A549 (cell line): ENCODE data around the gene CD109. TPM values are rescaled to one million over a fixed set of nuclear protein-coding genes. Genes with fewer than 3 reads are reported as not detected.

ENCODE experiments used
- ATAC-seq, 2 experiments: fragments of 200-7000 bp in 1 of 2; fragments of >200 bp in 1 of 2; cut with Nextera tagmentation in 1 of 2; cut with Tn5 transposase in 1 of 2; 3 replicates each; pipeline versions ENCODE4 v1.8.0 to v1.9.1; 2018 to 2020; ENCODE audit warnings: mild to moderate bottlenecking in 1 of 2, moderate library complexity in 1 of 2
- CTCF ChIA-PET: fragments of 300-600 bp; sonication (Branson Sonifier 250); formaldehyde crosslinking; extraction: SDS; loops from one replicate; lab custom pipeline; 2021; ENCODE audit warnings: antibody characterized with exemption, inconsistent platforms; lab: Yijun Ruan, JAX
- POLR2A ChIA-PET: fragments of 350-600 bp; formaldehyde crosslinking; extraction: SDS; loops from one replicate; lab custom pipeline; 2021; ENCODE audit warnings: antibody characterized with exemption, inconsistent platforms; lab: Yijun Ruan, JAX
- DNase-seq, 2 experiments: peaks; one replicate each; pipeline versions ENCODE4 v3.0.0 to v3.0.0-alpha.2; 2011 to 2016; ENCODE audit warnings: low read depth in 1 of 2, low spot score in 1 of 2
- FAIRE-seq: peaks from 2 replicates; lab custom pipeline; 2011; peaks lifted over from hg19 to GRCh38; lab: Jason Lieb, UNC
- H3K27ac ChIP-seq, 2 experiments: fragments of >200 bp; sonication (Bioruptor Twin); formaldehyde crosslinking; 3 replicates each; pipeline ENCODE4 v1.5.1; 2016 to 2017
- H3K4me1 ChIP-seq: fragments of >200 bp; sonication (Bioruptor Twin); formaldehyde crosslinking; 3 replicates; pipeline ENCODE4 v1.6.1; 2016
- H3K4me2 ChIP-seq: fragments of >200 bp; sonication (Bioruptor Twin); formaldehyde crosslinking; 3 replicates; pipeline ENCODE4 v1.6.1; 2016
- H3K4me3 ChIP-seq: fragments of >200 bp; sonication (Bioruptor Twin); formaldehyde crosslinking; 3 replicates; pipeline ENCODE4 v1.5.1; 2016
- H3K9me3 ChIP-seq: fragments of >200 bp; sonication (Bioruptor Twin); formaldehyde crosslinking; 3 replicates; pipeline ENCODE4 v1.6.1; 2016
- CEBPB ChIP-seq, 2 experiments: fragments of >200 bp in 1 of 2; sonication (Bioruptor Twin) in 1 of 2; formaldehyde crosslinking in 1 of 2; IDR thresholded peaks; 2 replicates each; pipeline ENCODE4 v1.6.1; 2012 to 2016
- CHD2 ChIP-seq: fragments of 150-350 bp; IDR thresholded peaks from 2 replicates; pipeline ENCODE4 v1.6.1; 2014; ENCODE audit warnings: low read length; ENCODE audit not compliant: partially characterized antibody
- EHF ChIP-seq: fragments of 250-450 bp; sonication (Bioruptor Pico); IDR thresholded peaks from 2 replicates; pipeline ENCODE4 v1.5.0; 2020; ENCODE audit warnings: mild to moderate bottlenecking
- ESRRA ChIP-seq: fragments of 150-350 bp; IDR thresholded peaks from 2 replicates; pipeline ENCODE4 v1.6.1; 2014; ENCODE audit warnings: mild to moderate bottlenecking, low read length, borderline replicate concordance
- GATA3 ChIP-seq: IDR thresholded peaks from 2 replicates; pipeline ENCODE4 v1.6.1; 2012; ENCODE audit warnings: borderline replicate concordance
- MAFK ChIP-seq: fragments of 450-650 bp; IDR thresholded peaks from 2 replicates; pipeline ENCODE4 v1.6.1; 2014; ENCODE audit not compliant: partially characterized antibody
- MAZ ChIP-seq: fragments of 150-350 bp; IDR thresholded peaks from 2 replicates; pipeline ENCODE4 v1.6.1; 2014; ENCODE audit warnings: antibody characterized with exemption, low read depth, low read length, borderline replicate concordance
- MYC ChIP-seq: IDR thresholded peaks from 2 replicates; pipeline ENCODE4 v1.6.1; 2012; ENCODE audit warnings: mild to moderate bottlenecking, inconsistent platforms, low read length, improper control_type of control experiment, borderline replicate concordance
- NFE2L2 ChIP-seq: fragments of 150-350 bp; conservative IDR thresholded peaks from 2 replicates; pipeline ENCODE4 v1.6.1; 2014; ENCODE audit warnings: low read length
- PHF8 ChIP-seq: fragments of 200-600 bp; sonication (generic); IDR thresholded peaks from 2 replicates; pipeline ENCODE4 v1.6.1; 2016; ENCODE audit warnings: low read depth, mild to moderate bottlenecking, antibody characterized with exemption, moderate library complexity, borderline replicate concordance
- RAD21 ChIP-seq, 2 experiments: fragments of >200 bp in 1 of 2; sonication (Bioruptor Twin) in 1 of 2; formaldehyde crosslinking in 1 of 2; IDR thresholded peaks in 1 of 2; conservative IDR thresholded peaks in 1 of 2; 2 replicates in 1 of 2; 3 replicates in 1 of 2; pipeline ENCODE4 v1.6.1; 2012 to 2018; ENCODE audit warnings: inconsistent platforms in 1 of 2
- RCOR1 ChIP-seq: fragments of 150-350 bp; IDR thresholded peaks from 2 replicates; pipeline ENCODE4 v1.6.1; 2014; ENCODE audit warnings: antibody characterized with exemption, low read length, low read depth
- RNF2 ChIP-seq: fragments of 200-600 bp; sonication (generic); IDR thresholded peaks from 2 replicates; pipeline ENCODE4 v1.6.1; 2016; ENCODE audit warnings: low read depth, mild to moderate bottlenecking, antibody characterized with exemption, moderate library complexity, borderline replicate concordance
- SMC3 ChIP-seq: fragments of >200 bp; sonication (Bioruptor Twin); formaldehyde crosslinking; IDR thresholded peaks from 3 replicates; pipeline ENCODE4 v1.6.1; 2018; ENCODE audit warnings: inconsistent platforms
- TFCP2L1 ChIP-seq: fragments of 250-450 bp; sonication (Bioruptor Pico); IDR thresholded peaks from 2 replicates; pipeline ENCODE4 v1.5.0; 2021; ENCODE audit warnings: mild to moderate bottlenecking
- ZC3H11A ChIP-seq: fragments of 450-650 bp; IDR thresholded peaks from 2 replicates; pipeline ENCODE4 v1.6.1; 2014; ENCODE audit warnings: antibody characterized with exemption, mild to moderate bottlenecking
- ZSCAN20 ChIP-seq: fragments of 250-450 bp; sonication (Bioruptor Pico); IDR thresholded peaks from 2 replicates; pipeline ENCODE4 v1.8.0; 2022; ENCODE audit warnings: mild to moderate bottlenecking, moderate library complexity
- WGBS: methylation state at CpG from one replicate; pipeline ENCODE4 v1.1.6; 2017; ENCODE audit errors: missing lambda C conversion rate; 5-methylcytosine and 5-hydroxymethylcytosine counted together
- polyA plus RNA-seq, 4 experiments: library from polyadenylated mRNA; depleted of rRNA in 3 of 4; stranded (reverse); fragments of >200 nt; fragmentation: RNase III in 1 of 4; extraction: RNeasy Plus Mini Kit Qiagen cat#74134 plus additional on column Dnase treatment in 1 of 4; gene quantifications; 2 replicates in 3 of 4; 3 replicates in 1 of 4; pipeline ENCODE4 v1.2.3, GENCODE V29; 2011 to 2017
- TF ChIP-seq, protein P1 (sequence below): IDR thresholded peaks from 2 replicates; pipeline ENCODE4 v1.6.1; 2012; ENCODE audit warnings: low read depth, borderline replicate concordance
- TF ChIP-seq, protein P2 (sequence below): fragments of 250-450 bp; sonication (Bioruptor Pico); IDR thresholded peaks from 2 replicates; pipeline ENCODE4 v1.5.0; 2021; ENCODE audit warnings: mild to moderate bottlenecking, moderate library complexity, borderline replicate concordance
- TF ChIP-seq, protein P3 (sequence below): IDR thresholded peaks from 2 replicates; pipeline ENCODE4 v1.6.1; 2012

The CD109 gene
- polyA plus RNA-seq, 2 of the 4 experiments (the other 2 are of a cell fraction), result 18.3 to 56.7 TPM

DNA sequence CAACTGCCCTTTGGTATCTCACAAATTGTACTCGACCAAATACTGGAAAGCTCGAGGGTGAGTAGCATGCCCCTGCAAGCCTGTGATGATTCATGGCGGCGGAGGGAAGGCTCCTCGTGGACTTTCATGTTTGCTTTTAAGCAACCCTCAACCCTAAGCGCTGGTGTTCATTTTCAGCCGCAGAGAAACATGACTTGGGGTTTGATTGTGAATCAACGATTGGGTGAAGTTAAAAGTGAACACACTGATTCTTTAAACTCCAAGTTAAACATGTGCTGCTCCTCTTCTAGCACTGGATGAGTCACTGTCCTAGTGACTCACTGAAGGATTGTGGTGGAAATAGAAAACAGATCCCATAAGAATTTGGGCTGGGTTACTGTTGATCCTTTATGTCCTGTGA lies 8.3 kb downstream of the CD109 start (continued):
- TF ChIP-seq, protein P1, sequence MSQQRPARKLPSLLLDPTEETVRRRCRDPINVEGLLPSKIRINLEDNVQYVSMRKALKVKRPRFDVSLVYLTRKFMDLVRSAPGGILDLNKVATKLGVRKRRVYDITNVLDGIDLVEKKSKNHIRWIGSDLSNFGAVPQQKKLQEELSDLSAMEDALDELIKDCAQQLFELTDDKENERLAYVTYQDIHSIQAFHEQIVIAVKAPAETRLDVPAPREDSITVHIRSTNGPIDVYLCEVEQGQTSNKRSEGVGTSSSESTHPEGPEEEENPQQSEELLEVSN, result peak; percentile 64; the same call in 1 of the 2 replicates
- TF ChIP-seq CHD2 (no peak), CEBPB (IDR thresholded peaks at IDR 0.05) (peak in 1 of 2 experiments; percentile 65; a peak in 2 of 4 replicates), SMC3 (no peak)
- TF ChIP-seq, protein P2, sequence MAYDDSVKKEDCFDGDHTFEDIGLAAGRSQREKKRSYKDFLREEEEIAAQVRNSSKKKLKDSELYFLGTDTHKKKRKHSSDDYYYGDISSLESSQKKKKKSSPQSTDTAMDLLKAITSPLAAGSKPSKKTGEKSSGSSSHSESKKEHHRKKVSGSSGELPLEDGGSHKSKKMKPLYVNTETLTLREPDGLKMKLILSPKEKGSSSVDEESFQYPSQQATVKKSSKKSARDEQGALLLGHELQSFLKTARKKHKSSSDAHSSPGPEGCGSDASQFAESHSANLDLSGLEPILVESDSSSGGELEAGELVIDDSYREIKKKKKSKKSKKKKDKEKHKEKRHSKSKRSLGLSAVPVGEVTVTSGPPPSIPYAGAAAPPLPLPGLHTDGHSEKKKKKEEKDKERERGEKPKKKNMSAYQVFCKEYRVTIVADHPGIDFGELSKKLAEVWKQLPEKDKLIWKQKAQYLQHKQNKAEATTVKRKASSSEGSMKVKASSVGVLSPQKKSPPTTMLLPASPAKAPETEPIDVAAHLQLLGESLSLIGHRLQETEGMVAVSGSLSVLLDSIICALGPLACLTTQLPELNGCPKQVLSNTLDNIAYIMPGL (CRISPR knock-in tag), result no peak

DNA sequence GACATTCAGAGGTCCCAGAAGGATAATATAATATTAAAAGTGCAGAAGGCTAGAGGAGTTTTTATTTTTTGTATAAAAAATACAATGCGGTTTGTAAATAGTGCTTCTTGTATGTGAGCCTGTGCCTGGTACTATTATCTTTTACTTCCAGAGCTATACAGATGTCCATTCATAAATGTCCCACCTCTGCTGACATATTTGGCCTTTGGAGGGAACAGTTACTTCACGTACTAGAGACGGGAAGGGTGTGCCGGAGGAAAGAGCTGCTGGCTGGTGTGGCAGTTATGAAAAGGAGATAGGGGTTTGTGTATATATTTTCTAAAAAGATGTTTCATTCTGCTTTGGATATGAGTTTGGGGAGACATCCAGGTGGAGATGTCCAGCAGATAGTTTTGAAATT lies 8.8 kb downstream of the CD109 start:
- ChIA-PET CTCF (interaction anchor here (1.1 to 1.5 kb wide), 2 partner anchors 9 to 28 kb away, joined by 4 to 8 read pairs; no protein-coding TSS in a partner anchor), POLR2A (interaction anchor here (1.5 to 1.6 kb wide), 2 partner anchors 10 to 50 kb away, joined by 3 read pairs; no protein-coding TSS in a partner anchor)
- 58% methylated on average over 4 of the region's 4 CpGs for WGBS
- Histone ChIP-seq H3K4me3 (no peak overlapping the region; the same call in 2 of the 3 replicates), H3K4me2 (peak overlapping the region; percentile 73), H3K27ac (peak overlapping the region; percentile 90 to 95), H3K9me3 (no peaks in the 10 kb centered on the region), H3K4me1 (peaks cover 32% of the 10 kb centered on the region)
- no peak for TF ChIP-seq RNF2
- TF ChIP-seq MAFK, result no peak
- TF ChIP-seq CHD2, result no peak
- no peak for TF ChIP-seq TFCP2L1 (CRISPR knock-in tag)
- no peak for TF ChIP-seq ZSCAN20
- no peak for TF ChIP-seq ESRRA
- TF ChIP-seq EHF, result no peak
- TF ChIP-seq GATA3, result no peak
- TF ChIP-seq SMC3, result no peak
- TF ChIP-seq NFE2L2, result no peak
- TF ChIP-seq RCOR1, result no peak
- no peak for TF ChIP-seq RAD21 (conservative IDR thresholded peaks at IDR 0.05 in 1 of 2, IDR thresholded peaks at IDR 0.05 in 1 of 2)
- TF ChIP-seq MYC, result no peak
- no peak for TF ChIP-seq ZC3H11A
- DNase-seq (no peak), ATAC-seq (0 out of 6 replicates have a peak, but pooled peaks of 1 of the 2 experiments have one; percentile 26), FAIRE-seq (no peak)

DNA sequence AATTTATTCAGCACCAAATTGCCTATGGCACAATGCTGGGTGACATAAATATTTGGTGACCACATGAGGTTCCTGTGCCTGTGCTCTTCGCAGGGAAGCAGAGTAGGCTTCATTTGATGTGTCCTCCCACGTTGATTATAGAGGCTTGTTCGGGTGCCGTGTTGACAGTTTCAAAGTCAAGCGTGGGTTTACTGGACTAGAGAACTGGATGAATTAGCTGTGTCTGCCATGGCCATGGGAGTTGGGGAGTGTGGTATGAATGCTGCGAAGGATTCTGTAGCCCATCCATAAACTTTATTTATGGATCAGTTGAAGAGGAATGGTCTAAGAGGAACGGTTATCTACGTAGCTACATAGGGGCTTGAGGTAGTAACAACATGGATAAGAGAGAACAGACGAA lies 11.0 kb downstream of the CD109 start:
- Histone ChIP-seq H3K4me2 (no peak overlapping the region), H3K4me3 (no peak overlapping the region)
- FAIRE-seq, result no peak
- 97% methylated on average over 9 of the region's 9 CpGs for WGBS
- TF ChIP-seq PHF8 (no peak), MAFK (no peak), MAZ (no peak)
- TF ChIP-seq, protein P3, sequence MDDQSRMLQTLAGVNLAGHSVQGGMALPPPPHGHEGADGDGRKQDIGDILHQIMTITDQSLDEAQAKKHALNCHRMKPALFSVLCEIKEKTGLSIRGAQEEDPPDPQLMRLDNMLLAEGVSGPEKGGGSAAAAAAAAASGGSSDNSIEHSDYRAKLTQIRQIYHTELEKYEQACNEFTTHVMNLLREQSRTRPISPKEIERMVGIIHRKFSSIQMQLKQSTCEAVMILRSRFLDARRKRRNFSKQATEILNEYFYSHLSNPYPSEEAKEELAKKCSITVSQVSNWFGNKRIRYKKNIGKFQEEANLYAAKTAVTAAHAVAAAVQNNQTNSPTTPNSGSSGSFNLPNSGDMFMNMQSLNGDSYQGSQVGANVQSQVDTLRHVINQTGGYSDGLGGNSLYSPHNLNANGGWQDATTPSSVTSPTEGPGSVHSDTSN, result no peak
- TF ChIP-seq, all 56 proteins: peak for 0
- POLR2A ChIA-PET, result no interaction called here
- Histone ChIP-seq H3K4me1 (peaks cover 42% of the 10 kb centered on the region), H3K9me3 (no peaks in the 10 kb centered on the region), H3K27ac (peak overlapping the region in 1 of 2 experiments; percentile 17; a peak in 1 of 6 replicates)
- no peak for ATAC-seq
- CTCF ChIA-PET, result interaction anchor here (0.5 to 1.9 kb wide), 5 partner anchors 10 to 1503 kb away, joined by 3 to 9 read pairs (median 3); partner anchors contain the start of gene CD109
- DNase-seq, result no peak
